ENCODE measurements around the gene DTHD1.

Gene DTHD1

GRCh38 chr4:36281384-36282106, at the start of gene DTHD1:
Gene DTHD1 (plus strand): TSS chr4:36281616. CDS start chr4:36281759, 143 bp downstream.
- no peak for DNase-seq

DNA sequence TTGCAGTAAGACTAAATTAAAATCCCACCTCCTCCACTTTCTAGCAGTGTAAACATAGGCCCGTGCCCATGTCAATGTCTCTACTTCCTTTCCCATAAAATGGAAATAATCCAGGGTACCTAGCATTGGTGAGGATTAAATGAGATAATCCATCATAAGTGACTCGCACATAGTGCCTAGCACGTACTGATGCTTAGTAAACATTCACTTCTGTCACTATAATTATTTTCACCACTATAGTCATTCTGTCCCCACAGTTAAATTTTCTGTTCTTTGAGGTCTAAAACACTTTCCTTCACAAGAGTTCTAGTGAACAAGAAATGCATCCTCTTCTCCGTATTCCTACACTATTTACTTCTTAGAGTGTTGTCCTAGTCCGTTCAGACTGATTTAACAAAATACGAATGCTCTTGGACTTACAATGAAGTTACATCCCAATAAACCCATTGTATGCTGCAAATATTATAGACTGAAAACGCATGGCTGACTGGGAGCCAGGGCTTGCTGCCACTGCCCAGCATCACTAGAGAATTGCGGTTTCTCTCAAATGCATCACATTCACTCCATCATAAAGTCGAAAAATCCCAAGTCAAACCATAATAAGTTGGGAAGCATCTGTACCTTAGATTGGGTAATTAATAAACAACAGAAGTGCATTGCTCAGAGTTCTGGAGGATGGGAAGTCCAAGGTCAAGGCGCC, 47.7 kb upstream of the DTHD1 start:
- DNase-seq, result no peak

DNA sequence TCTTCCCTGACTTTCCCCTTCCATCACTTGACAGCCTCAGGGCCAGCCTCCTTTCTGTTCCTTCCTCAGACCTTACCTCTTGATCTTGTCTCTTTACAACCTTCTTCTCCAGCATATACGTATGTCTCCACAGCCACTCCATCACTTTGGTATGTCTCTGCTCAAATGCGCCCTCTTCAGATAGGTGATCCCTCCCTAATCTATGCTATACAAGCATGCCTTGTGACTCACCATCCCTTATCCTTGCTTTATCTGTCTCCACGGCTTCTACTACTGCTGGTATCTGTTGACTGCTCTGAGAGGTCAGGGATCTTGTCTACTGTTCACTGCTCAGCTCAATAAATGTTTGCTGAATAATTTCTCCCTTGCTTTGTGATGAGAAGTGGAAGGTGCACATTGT, 46.1 kb upstream of the DTHD1 start:
- DNase-seq, result peak; percentile 47

DNA sequence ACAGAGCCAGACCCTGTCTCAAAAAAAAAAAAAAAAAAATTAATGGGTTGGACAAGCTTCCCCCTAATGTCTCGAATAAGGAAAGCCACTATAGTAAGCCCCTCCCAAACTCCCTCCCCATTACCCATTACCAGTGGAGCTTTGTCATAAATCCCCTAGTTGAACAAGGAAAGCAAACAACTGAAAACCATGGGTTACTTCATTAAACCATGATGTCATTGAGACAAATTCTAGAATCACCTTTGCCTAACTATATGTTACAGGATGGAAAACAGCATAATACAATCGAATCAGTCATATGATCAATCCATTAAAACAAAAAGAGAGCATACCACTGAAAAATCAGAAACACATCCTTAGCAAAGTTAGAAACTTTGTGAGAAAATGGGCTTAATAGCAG, 45.3 kb upstream of the DTHD1 start:
- DNase-seq, result no peak

GRCh38 chr4:36237366-36238313, 43.8 kb upstream of the DTHD1 start:
- peak; percentile 51 for DNase-seq

- DNase-seq, result peak; percentile 67
These were observed 39.6 kb upstream of the DTHD1 start for GRCh38 chr4:36241771-36242170.

- DNase-seq, result peak; percentile 24
These were observed 38.6 kb upstream of the DTHD1 start for GRCh38 chr4:36242629-36243354.

DNA sequence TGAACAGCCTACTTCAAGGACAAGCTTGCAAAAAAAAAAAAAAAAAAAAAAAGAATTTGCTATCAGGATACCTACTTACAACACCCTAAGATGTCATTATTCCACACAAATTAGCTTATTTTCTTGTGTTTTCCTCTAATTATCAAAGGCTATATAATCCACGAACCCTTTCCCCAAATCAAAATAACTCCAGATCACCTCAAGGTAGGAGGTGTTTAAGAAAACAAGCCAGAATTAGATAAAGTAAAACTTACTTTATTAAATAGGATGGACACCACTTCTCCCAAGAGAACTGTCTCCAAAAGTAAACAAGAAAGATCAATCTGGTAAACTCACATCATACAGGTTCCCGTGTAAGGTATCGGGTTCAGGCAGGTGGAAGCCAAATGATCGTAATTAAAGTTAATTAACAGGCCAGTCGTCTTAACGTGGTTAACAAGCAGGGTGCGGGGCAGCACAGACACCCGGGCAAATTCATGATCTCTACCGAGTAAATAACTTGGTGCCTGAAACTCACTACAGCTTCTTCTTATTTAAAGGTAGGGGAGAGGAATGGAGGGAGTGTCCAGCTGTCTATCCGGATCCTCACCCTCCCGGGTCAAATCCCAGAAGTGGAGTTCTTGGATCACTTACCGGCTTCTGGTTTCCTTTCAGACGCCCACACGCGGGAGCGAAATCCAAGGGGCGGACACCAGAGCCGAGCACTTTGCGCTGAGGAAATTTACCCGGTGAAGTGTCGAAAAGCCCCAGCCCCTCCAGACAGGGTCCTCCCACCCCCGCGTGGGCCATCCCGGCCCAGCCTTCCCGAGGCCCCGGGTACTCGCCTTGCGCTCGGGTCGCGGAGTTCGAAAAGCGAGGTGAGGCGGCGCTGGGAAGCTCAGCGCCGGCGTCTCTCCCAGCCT, 37.8 kb upstream of the DTHD1 start:
- DNase-seq, result peak; percentile 58

DNA sequence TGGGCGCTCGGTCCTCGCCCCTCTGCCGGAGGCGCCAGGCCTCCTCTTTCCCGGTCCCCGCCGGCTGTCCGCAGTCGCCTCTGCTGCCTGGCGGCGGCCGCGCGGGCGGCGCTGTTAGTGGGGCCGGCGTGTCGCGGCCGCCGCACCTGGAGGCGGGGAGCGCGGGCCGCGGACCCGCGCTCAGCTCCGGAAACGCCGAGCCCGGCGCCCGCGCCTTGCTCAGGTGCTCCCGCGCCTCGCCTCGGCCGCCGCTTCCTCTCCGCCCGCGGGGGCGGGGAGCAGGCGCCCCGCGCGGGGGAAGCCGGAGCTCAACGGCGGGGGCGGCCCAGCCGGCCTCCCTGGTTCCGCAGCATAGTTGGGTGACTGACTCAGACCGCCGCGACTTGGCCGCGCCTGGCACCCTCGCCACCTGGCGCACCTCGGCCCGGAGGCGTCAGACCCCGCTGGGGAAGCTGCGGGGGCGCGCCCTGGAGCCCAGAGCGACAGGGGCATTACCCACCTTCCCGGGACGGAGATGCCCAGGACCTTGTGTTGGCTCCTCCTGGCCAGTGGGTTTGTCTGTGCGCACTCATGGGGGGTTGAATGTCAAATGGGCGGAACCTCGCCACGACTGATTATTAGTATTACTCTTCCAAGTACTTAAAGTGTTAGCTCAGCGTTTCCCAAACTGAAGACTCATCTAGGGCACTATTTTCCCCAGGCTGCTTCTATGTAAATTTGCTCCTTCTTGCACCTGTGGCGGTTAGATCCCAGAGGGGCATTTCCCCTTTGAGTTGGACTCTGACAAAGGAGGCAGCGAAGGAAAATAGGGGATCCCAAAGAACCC, 36.9 kb upstream of the DTHD1 start, which contains the start of gene ARAP2:
ARAP2 (minus strand) TSS at position 258 of the 826 bp plus-strand sequence. CDS start 15,028 bp downstream, outside the sequence.
- peak; percentile 66 for DNase-seq

GRCh38 chr4:36249610-36250009, 31.8 kb upstream of the DTHD1 start:
- DNase-seq, result no peak

DNA sequence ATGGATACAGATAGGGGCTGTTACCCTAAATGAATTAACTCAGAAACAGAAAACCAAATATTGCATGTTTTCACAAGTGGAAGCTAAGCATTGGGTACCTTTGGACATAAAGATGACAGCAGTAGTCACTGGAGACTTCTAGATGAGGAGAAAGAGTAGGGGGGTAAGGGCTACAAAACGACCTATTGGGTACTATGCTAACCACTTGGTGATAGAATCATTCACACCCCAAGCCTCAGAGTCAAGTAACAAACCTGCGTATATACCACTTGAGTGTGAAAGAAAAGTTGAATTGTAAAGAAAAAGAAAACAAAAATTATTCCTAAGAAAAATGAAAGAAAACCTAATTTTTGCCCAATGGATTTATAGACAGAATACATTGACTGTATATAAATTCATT, 29.4 kb upstream of the DTHD1 start:
- no peak for DNase-seq

GRCh38 chr4:36254371-36254770, 27.0 kb upstream of the DTHD1 start:
- no peak for DNase-seq

DNA sequence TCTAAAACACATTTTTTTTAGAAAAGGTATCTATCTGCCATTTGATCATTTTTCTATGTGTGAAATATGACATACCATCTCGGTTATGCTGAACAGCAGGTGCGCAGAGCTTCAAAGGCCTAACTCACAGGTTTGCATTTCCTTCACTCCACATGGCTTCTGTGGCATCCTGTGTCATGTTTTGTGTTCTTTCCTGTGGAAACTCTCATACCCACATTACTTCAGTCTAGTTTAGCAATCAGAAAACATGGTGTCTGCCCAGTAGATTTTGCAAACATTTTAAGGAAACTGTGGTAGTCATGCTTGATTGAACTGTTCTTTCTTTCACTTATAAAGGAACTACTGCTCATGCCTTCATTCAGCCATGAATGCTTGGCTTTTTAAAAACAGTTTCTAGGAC, 25.8 kb upstream of the DTHD1 start:
- peak; percentile 55 for DNase-seq

GRCh38 chr4:36256398-36256891, 25.0 kb upstream of the DTHD1 start:
- DNase-seq, result no peak

DNA sequence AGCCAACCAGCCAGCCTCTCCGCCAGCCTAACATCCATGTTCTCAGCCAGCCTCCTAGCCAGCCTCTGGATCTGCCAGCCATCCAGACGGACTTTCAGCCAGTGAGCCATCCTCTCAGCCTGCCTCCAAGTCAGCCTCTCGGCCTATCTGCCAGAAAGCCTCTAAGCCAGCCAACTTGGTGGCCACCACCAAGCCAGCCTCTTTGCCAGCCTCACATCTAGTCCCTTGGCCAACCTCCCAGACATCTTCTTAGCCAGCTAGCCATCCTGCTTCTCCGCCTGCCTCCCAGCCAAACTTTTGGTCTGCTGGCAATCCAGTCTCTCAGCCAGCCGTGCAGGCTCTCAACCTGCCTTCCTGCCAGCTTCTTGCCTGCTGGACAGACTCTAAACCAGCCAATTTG, 20.7 kb upstream of the DTHD1 start:
- no peak for DNase-seq

- no peak for DNase-seq
These were observed 17.1 kb upstream of the DTHD1 start for GRCh38 chr4:36264207-36264826.

GRCh38 chr4:36267486-36268268, 13.7 kb upstream of the DTHD1 start:
- DNase-seq, result peak; percentile 44

- DNase-seq, result no peak
These were observed 12.3 kb upstream of the DTHD1 start for GRCh38 chr4:36269101-36269500.

Data from hematopoietic multipotent progenitor cell treated with erythropoietin and hydrocortisone succinate and interleukin-3 and kit ligand, for 4 days (in vitro differentiated cells).